SU-DHL-6 (cell line): Measurements from ENCODE around the gene FAM118A.
"Not testable (repeated sequence)": the region's sequence is repeated elsewhere in the genome, so short reads cannot be mapped to it uniquely, and the experiment has no call there.

Source experiments
- H2AFZ ChIP-seq: fragments of 200-600 bp; sonication (generic); 2 replicates; pipeline ENCODE4 v1.6.1; 2014; ENCODE audit warnings: low read depth, mild to moderate bottlenecking, moderate library complexity, mixed read lengths, antibody characterized with exemption, low read length; ENCODE audit not compliant: severe bottlenecking
- H3F3A ChIP-seq: fragments of 200-600 bp; shearing (Covaris generic); 2 replicates; pipeline ENCODE4 v1.6.0; 2016; ENCODE audit warnings: antibody characterized with exemption, mild to moderate bottlenecking; ENCODE audit not compliant: insufficient read depth
- H3K27ac ChIP-seq: fragments of 200-600 bp; sonication (generic); 2 replicates; pipeline ENCODE4 v1.5.1; 2016; ENCODE audit warnings: low read depth, mild to moderate bottlenecking, low read length, moderate library complexity, mixed read lengths
- H3K27me3 ChIP-seq: fragments of 200-600 bp; sonication (generic), shearing (Covaris generic); 2 replicates; pipeline ENCODE4 v1.6.0; 2014; ENCODE audit warnings: mild to moderate bottlenecking, low read length
- H3K36me3 ChIP-seq: fragments of 200-600 bp; sonication (generic); 2 replicates; pipeline ENCODE4 v1.6.1; 2014; ENCODE audit warnings: mild to moderate bottlenecking, low read length, mixed read lengths
- H3K4me2 ChIP-seq: fragments of 300-600, 200-600 bp; shearing (Covaris generic), sonication (generic); 2 replicates; pipeline ENCODE4 v1.6.0; 2014; ENCODE audit warnings: low read length, low read depth, mild to moderate bottlenecking; ENCODE audit not compliant: poor library complexity, severe bottlenecking
- H3K4me3 ChIP-seq: fragments of 200-600 bp; sonication (generic); 2 replicates; pipeline ENCODE4 v1.5.1; 2014; ENCODE audit warnings: antibody characterized with exemption, low read length, mild to moderate bottlenecking, mixed read lengths; ENCODE audit not compliant: insufficient read depth, poor library complexity, severe bottlenecking
- H3K79me2 ChIP-seq: fragments of 200-600 bp; sonication (generic); 2 replicates; pipeline ENCODE4 v1.6.1; 2014; ENCODE audit warnings: mild to moderate bottlenecking, low read length, moderate library complexity; ENCODE audit not compliant: insufficient read depth
- H3K9ac ChIP-seq: fragments of 200-600 bp; sonication (generic); 2 replicates; pipeline ENCODE4 v1.7.0; 2014; ENCODE audit warnings: mild to moderate bottlenecking, low read length
- H3K9me2 ChIP-seq: fragments of 200-600 bp; sonication (generic); replicated peaks from 2 replicates; pipeline ENCODE4 v1.6.1; 2014; ENCODE audit warnings: low read length; ENCODE audit not compliant: insufficient read depth
- H3K9me3 ChIP-seq: fragments of 200-600 bp; sonication (generic); 2 replicates; pipeline ENCODE4 v1.6.1; 2014; ENCODE audit warnings: low read length, mixed read lengths; ENCODE audit not compliant: insufficient read depth
- H4K20me1 ChIP-seq: fragments of 200-600 bp; sonication (generic); 2 replicates; pipeline ENCODE4 v1.6.1; 2014; ENCODE audit warnings: low read depth, mild to moderate bottlenecking, antibody characterized with exemption, low read length, moderate library complexity, mixed read lengths
- EZH2phosphoT487 ChIP-seq: fragments of 200-600 bp; sonication (generic), shearing (Covaris generic); conservative IDR thresholded peaks from 2 replicates; pipeline ENCODE4 v1.6.1; 2018; ENCODE audit warnings: mild to moderate bottlenecking, antibody characterized with exemption, low read length, moderate library complexity, mixed read lengths
- TF ChIP-seq, protein P1 (sequence below): fragments of 200-600 bp; sonication (generic); IDR thresholded peaks from one replicate; pipeline ENCODE4 v1.5.1; 2017; ENCODE audit warnings: antibody characterized with exemption, mild to moderate bottlenecking, low read length, moderate library complexity; ENCODE audit not compliant: insufficient read depth, poor library complexity, severe bottlenecking

FAM118A gene

DNA sequence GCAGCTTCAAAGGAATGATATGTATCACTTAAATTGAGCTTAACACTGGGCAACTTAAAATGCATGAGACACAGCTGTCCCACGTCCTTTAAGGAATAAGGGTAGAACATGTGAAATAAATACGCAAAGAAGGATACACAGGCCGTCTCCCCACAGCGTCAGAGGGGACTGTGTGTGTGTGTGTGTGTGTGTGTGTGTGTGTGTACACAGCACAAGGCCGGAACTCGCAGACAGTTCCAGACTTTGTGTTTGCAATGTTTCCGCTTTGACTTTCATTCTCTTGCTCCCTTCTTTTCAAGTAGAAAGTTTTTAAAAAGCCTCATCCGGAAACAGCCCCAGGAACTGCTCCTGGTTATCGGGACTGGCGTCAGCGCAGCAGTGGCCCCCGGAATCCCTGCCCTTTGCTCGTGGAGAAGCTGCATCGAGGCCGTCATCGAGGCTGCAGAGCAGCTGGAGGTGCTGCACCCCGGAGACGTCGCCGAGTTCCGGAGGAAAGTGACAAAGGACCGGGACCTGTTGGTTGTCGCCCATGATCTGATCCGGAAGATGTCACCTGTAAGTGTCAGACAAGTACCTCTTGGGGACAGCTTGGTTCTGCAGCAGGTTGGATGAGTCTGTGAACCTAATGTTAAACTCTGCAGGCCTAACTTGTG lies 13.3 kb downstream of the FAM118A start:
- no peaks in the 10 kb centered on the region for H3K9me2 ChIP-seq
- H3K36me3 ChIP-seq, result no peaks in the 10 kb centered on the region
- H3F3A ChIP-seq, result peaks cover 3% of the 10 kb centered on the region; the same call in 1 of the 2 replicates
- no peaks in the 10 kb centered on the region for H3K27me3 ChIP-seq
- H3K9me3 ChIP-seq, result no peaks in the 10 kb centered on the region
- no peaks in the 10 kb centered on the region for H4K20me1 ChIP-seq
- H3K9ac ChIP-seq, result no peak overlapping the region
- H3K4me3 ChIP-seq, result no peak overlapping the region
- TF ChIP-seq, protein P1, sequence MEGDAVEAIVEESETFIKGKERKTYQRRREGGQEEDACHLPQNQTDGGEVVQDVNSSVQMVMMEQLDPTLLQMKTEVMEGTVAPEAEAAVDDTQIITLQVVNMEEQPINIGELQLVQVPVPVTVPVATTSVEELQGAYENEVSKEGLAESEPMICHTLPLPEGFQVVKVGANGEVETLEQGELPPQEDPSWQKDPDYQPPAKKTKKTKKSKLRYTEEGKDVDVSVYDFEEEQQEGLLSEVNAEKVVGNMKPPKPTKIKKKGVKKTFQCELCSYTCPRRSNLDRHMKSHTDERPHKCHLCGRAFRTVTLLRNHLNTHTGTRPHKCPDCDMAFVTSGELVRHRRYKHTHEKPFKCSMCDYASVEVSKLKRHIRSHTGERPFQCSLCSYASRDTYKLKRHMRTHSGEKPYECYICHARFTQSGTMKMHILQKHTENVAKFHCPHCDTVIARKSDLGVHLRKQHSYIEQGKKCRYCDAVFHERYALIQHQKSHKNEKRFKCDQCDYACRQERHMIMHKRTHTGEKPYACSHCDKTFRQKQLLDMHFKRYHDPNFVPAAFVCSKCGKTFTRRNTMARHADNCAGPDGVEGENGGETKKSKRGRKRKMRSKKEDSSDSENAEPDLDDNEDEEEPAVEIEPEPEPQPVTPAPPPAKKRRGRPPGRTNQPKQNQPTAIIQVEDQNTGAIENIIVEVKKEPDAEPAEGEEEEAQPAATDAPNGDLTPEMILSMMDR, result no peak
- no peak for TF ChIP-seq EZH2phosphoT487
- H3K4me2 ChIP-seq, result no peak overlapping the region
- no peak overlapping the region for H3K27ac ChIP-seq
- H2AFZ ChIP-seq, result no peak overlapping the region
- peaks cover 13% of the 10 kb centered on the region for H3K79me2 ChIP-seq

DNA sequence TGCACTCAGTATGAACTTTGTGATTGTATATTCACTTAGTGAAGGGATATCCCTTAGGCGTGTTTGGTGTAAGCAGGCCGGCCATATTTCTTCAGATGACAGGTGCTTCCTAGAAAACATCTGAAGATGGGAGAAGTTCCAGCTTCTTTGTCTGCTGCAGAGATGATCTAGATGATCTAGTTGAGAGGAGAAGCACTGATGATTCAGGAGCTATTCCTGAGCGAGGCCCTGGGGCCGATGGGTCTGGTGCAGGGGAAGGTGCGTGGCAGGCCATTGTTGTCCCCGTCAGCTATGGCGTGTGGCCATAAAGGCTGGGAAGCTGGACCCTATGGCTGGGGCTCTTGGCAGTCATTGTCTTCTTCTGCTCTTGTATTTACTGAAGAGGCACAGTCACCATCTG lies 14.0 kb downstream of the FAM118A start:
- Histone ChIP-seq H3K27ac (no peak overlapping the region), H3K36me3 (no peaks in the 10 kb centered on the region), H3F3A (no peaks in the 10 kb centered on the region), H3K27me3 (no peaks in the 10 kb centered on the region), H3K9ac (no peak overlapping the region), H3K4me2 (no peak overlapping the region), H3K4me3 (no peak overlapping the region), H3K79me2 (peaks cover 10% of the 10 kb centered on the region), H4K20me1 (no peaks in the 10 kb centered on the region), H2AFZ (no peak overlapping the region), H3K9me3 (no peaks in the 10 kb centered on the region), H3K9me2 (no peaks in the 10 kb centered on the region)
- TF ChIP-seq, protein P1, result no peak
- TF ChIP-seq EZH2phosphoT487, result no peak

DNA sequence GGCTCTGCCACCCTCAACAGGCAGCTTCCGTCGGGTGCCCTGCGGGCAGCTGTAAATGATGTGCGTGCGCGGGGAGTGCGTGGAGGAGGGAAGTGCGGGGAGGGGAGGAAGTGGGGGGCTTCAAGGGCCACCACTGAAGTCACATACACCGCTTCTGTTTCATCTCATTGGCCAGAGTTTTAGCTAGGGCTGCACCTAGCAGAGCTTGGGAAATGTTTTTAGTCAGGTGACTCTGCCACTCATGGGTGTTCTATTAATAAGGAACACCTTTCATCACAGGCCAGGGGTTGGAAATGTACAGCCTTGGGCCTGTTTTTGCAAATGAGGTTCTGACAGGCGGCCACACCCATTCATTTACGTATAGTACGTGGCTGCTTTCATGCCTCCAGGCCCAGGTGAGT lies 14.6 kb downstream of the FAM118A start:
- Histone ChIP-seq H3K9ac (no peak overlapping the region), H3K9me3 (no peaks in the 10 kb centered on the region), H2AFZ (no peak overlapping the region), H3F3A (no peaks in the 10 kb centered on the region), H3K4me3 (no peak overlapping the region), H3K79me2 (0 out of 2 replicates have a peak, but pooled peaks cover 5% of the 10 kb centered on the region), H4K20me1 (no peaks in the 10 kb centered on the region), H3K27ac (no peak overlapping the region), H3K36me3 (no peaks in the 10 kb centered on the region), H3K4me2 (no peak overlapping the region), H3K9me2 (no peaks in the 10 kb centered on the region), H3K27me3 (no peaks in the 10 kb centered on the region)
- TF ChIP-seq, protein P1, result no peak
- no peak for TF ChIP-seq EZH2phosphoT487

DNA sequence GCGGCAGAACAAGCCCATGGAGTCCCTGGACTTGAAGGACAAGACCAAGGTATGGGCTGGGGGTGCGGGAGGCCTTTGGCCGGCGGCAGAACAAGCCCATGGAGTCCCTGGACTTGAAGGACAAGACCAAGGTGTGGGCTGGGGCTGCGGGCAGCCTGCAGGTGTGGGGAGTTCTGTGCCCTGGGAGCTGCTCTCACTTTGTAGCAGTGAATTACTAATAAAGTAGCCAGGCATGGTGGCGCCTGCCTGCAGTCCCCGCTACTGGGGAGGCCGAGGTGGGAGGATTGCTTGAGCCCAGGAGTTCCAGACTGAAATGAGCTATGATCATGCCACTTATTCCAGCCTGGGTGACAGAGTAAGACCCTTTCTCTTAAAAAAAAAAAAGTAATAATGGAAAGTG lies 18.5 kb downstream of the FAM118A start:
- H3K4me2 ChIP-seq, H3K36me3 ChIP-seq, H3K27ac ChIP-seq, H3K79me2 ChIP-seq, H3F3A ChIP-seq, H4K20me1 ChIP-seq, H3K9me2 ChIP-seq, H3K9me3 ChIP-seq, H2AFZ ChIP-seq, H3K4me3 ChIP-seq, H3K9ac ChIP-seq, H3K27me3 ChIP-seq: not testable (repeated sequence)
